ENCODE data around the gene CACNA1B.

- TF ChIP-seq POLR2A (IDR thresholded peaks at IDR 0.05; ENCODE audit: low read depth, low read length) (no peak), POU2F2 (IDR thresholded peaks at IDR 0.05; ENCODE audit: low read depth, low read length) (no peak), TAF1 (IDR thresholded peaks at IDR 0.05; ENCODE audit: low read depth, low read length) (no peak), SPI1 (IDR thresholded peaks at IDR 0.05; ENCODE audit: low read depth, low read length) (no peak)
Measured at GRCh38 chr9:138076650-138077009, 199.0 kb downstream of the CACNA1B start.

All from GM12891 (cell line).